ENCODE results near the gene CGB5. TPM values are rescaled to one million over a fixed set of nuclear protein-coding genes. Genes with fewer than 3 reads are reported as not detected.

CGB5 gene
- total RNA-seq, 3 donors from 2014 or later, result not detected

DNA sequence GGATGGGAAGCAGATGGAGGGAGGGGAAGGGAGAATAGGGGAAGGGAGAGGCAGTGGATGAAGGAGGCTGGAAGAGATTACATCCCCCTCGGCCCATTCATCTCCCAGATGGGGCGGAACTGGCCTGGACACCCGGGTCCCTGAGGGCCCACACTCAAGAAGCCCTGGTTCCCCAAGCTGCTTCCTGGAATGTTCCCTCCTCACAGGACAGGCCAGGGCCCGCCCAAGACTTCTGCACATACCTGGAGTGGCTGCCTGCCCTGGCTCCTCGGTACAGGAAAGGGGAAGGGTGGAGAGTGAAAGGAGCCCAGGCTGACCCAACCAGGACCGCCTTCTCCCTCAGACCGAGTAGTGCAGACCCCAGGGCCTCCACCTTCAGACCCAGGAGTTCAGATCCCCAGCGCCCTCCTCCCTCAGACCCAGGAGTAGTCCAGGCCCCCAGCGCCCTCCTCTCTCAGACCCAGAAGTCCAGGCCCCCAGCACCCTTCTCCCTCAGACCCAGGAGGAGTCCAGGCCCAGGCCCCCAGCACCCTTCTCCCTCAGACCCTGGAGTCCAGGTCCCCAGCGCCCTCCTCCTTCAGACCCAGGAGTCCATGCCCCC is 20.5 kb downstream of the CGB5 start:
- DNase-seq (ENCODE audit: low spot score in 2 of 2), result peak in 1 of 2 donors; percentile 88
- Histone ChIP-seq H3K9me3 (no peaks in the 10 kb centered on the region), H3K27ac (peak overlapping the region; percentile 81 to 84), H3K4me1 (no peaks in the 10 kb centered on the region), H3K27me3 (peaks cover 0 to 12% of the 10 kb centered on the region in 2 donors), H3K4me3 (peak overlapping the region in 2 of 3 donors; percentile 50 to 67), H3K36me3 (no peaks in the 10 kb centered on the region)
- intact Hi-C loops (cut with DNase I; ENCODE audit: low total_unique reads), result no loop called here
- TF ChIP-seq, protein P1, sequence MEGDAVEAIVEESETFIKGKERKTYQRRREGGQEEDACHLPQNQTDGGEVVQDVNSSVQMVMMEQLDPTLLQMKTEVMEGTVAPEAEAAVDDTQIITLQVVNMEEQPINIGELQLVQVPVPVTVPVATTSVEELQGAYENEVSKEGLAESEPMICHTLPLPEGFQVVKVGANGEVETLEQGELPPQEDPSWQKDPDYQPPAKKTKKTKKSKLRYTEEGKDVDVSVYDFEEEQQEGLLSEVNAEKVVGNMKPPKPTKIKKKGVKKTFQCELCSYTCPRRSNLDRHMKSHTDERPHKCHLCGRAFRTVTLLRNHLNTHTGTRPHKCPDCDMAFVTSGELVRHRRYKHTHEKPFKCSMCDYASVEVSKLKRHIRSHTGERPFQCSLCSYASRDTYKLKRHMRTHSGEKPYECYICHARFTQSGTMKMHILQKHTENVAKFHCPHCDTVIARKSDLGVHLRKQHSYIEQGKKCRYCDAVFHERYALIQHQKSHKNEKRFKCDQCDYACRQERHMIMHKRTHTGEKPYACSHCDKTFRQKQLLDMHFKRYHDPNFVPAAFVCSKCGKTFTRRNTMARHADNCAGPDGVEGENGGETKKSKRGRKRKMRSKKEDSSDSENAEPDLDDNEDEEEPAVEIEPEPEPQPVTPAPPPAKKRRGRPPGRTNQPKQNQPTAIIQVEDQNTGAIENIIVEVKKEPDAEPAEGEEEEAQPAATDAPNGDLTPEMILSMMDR (IDR thresholded peaks at IDR 0.05), result no peak
- TF ChIP-seq POLR2AphosphoS5 (IDR thresholded peaks at IDR 0.05), result no peak
- no peak for TF ChIP-seq POLR2A (IDR thresholded peaks at IDR 0.05)

GRCh38 chr19:49064768-49065611 is 21.3 kb downstream of the CGB5 start, which contains the start of gene NTF4:
NTF4 (minus strand) TSS chr19:49064818; CDS start chr19:49061997, 2,821 bp downstream.
- intact Hi-C loops (cut with DNase I; ENCODE audit: low total_unique reads), result loop anchor here (5.0 kb wide), 1 partner anchor 442 kb away; no protein-coding TSS in a partner anchor
- H3K36me3 ChIP-seq, result no peaks in the 10 kb centered on the region
- H3K27me3 ChIP-seq, result peaks cover 0 to 15% of the 10 kb centered on the region in 2 donors
- no peak for TF ChIP-seq POLR2A (IDR thresholded peaks at IDR 0.05)
- TF ChIP-seq, protein P1 (IDR thresholded peaks at IDR 0.05), result no peak
- H3K4me3 ChIP-seq, result peak within 1 kb of the TSS in 2 of 3 donors; percentile 50 to 67
- H3K27ac ChIP-seq, result peak within 1 kb of the TSS; percentile 81 to 84
- DNase-seq (ENCODE audit: low spot score in 2 of 2), result peak in 1 of 2 donors; percentile 52
- H3K4me1 ChIP-seq, result no peaks in the 10 kb centered on the region
- no peaks in the 10 kb centered on the region for H3K9me3 ChIP-seq

DNA sequence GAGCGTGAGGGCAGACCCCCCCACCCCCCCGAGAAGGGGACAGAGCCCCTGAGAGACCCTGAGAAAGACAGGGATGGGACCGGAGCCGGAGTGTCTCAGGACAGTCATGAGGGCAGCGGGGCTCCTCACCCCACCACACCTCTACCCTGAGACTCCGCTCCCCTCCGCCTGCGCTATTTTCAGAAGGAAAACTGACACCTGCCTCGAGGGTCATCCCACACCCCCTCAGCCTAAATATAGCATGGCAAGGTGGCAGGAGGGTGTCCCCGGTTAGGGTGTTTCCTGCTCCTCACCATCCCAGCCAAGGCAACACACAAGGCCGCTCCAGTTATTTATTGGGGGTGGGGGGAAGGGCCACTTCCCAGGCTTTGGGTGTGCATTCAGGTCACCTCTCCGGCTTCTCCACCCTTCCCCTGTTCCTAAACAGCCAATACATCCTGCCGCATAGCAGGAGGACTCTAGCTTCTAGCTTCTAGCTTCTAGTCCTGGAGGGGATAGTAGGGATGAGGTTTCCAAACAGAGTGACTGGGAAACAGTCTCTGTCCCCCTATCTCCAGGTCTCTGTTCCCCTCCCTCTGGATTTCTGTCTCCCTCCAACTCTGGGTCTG is 22.4 kb downstream of the CGB5 start:
- Histone ChIP-seq H3K4me3 (no peak overlapping the region), H3K27ac (no peak overlapping the region), H3K27me3 (peaks cover 0 to 15% of the 10 kb centered on the region in 2 donors), H3K4me1 (no peaks in the 10 kb centered on the region), H3K9me3 (no peaks in the 10 kb centered on the region), H3K36me3 (no peaks in the 10 kb centered on the region)
- intact Hi-C loops (cut with DNase I; ENCODE audit: low total_unique reads), result loop anchor here (5.0 kb wide), 1 partner anchor 441 kb away; no protein-coding TSS in a partner anchor
- no peak for TF ChIP-seq POLR2A (IDR thresholded peaks at IDR 0.05)
- no peak for TF ChIP-seq POLR2AphosphoS5 (IDR thresholded peaks at IDR 0.05)
- TF ChIP-seq, protein P1 (IDR thresholded peaks at IDR 0.05), result no peak
- no peak for DNase-seq (ENCODE audit: low spot score in 2 of 2)

DNA sequence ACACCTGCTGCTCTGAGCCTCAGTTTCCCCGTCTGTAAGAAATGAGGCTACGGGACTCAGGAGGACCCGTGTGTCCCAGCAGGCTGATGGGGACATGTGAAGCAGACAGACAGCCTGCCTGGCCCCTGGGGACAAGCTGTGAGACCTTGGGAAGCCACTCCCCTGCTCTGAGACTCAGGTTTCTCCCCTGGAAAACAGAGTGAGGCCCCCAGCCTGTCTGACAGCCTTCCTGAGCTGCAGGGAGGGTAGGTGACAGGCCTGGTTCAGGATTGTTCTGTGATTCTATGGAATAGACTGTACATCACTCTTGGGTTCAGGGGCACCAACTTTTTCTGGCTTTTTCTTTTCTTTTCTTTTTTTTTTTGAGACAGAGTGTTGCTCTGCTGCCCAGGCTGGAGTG is 23.9 kb downstream of the CGB5 start:
- H3K27ac ChIP-seq, result no peak overlapping the region
- TF ChIP-seq, protein P1 (IDR thresholded peaks at IDR 0.05), result no peak
- TF ChIP-seq POLR2A (IDR thresholded peaks at IDR 0.05) (no peak), POLR2AphosphoS5 (IDR thresholded peaks at IDR 0.05) (no peak)
- no peak overlapping the region for H3K4me3 ChIP-seq
- no peaks in the 10 kb centered on the region for H3K9me3 ChIP-seq
- peaks cover 6 to 27% of the 10 kb centered on the region in 2 donors for H3K27me3 ChIP-seq
- no peak for DNase-seq (ENCODE audit: low spot score in 2 of 2)
- intact Hi-C loops (cut with DNase I; ENCODE audit: low total_unique reads), result loop anchor here (5.0 kb wide), 1 partner anchor 440 kb away; no protein-coding TSS in a partner anchor
- no peaks in the 10 kb centered on the region for H3K4me1 ChIP-seq
- no peaks in the 10 kb centered on the region for H3K36me3 ChIP-seq

Measured in breast epithelium (tissue), 4 donors.